Liver (tissue), 9 donors: ENCODE results near the gene SH2D4B. TPM values are rescaled to one million over a fixed set of nuclear protein-coding genes. Genes with fewer than 3 reads are reported as not detected.

ENCODE experiments used
- DNase-seq: peaks from one replicate; pipeline ENCODE4 v3.0.0-alpha.2; 2017; ENCODE audit warnings: low spot score
- H3K27ac ChIP-seq, 2 donors: one replicate each; pipeline ENCODE4 v1.7.0; 2013; ENCODE audit warnings: inconsistent platforms in 2 of 2, low read length in 2 of 2, control low read depth in 1 of 2, low read depth in 1 of 2, mild to moderate bottlenecking in 1 of 2
- H3K27me3 ChIP-seq, 4 donors: one replicate each; pipeline versions ENCODE4 v1.6.1 to v1.7.0; 2013; ENCODE audit warnings: low read length in 3 of 4, inconsistent platforms in 1 of 4, mild to moderate bottlenecking in 1 of 4, moderate library complexity in 1 of 4; ENCODE audit not compliant: control insufficient read depth in 4 of 4, insufficient read depth in 4 of 4
- H3K36me3 ChIP-seq, 4 donors: one replicate each; pipeline versions ENCODE4 v1.6.1 to v1.7.0; 2013; ENCODE audit warnings: low read length in 3 of 4, mild to moderate bottlenecking in 3 of 4, low read depth in 1 of 4, moderate library complexity in 1 of 4; ENCODE audit not compliant: control insufficient read depth in 4 of 4, insufficient read depth in 3 of 4
- H3K4me1 ChIP-seq, 4 donors: one replicate each; pipeline versions ENCODE4 v1.6.1 to v1.7.0; 2013; ENCODE audit warnings: low read length in 3 of 4, mild to moderate bottlenecking in 3 of 4, moderate library complexity in 1 of 4; ENCODE audit not compliant: control insufficient read depth in 4 of 4, insufficient read depth in 4 of 4
- H3K4me3 ChIP-seq, 3 donors: one replicate each; pipeline versions ENCODE4 v1.6.1 to v1.7.0; 2013; ENCODE audit warnings: low read length in 3 of 3, control low read depth in 1 of 3, low read depth in 1 of 3, mild to moderate bottlenecking in 1 of 3
- H3K9ac ChIP-seq, 2 donors: one replicate each; pipeline ENCODE4 v1.7.0; 2013; ENCODE audit warnings: low read length in 2 of 2, mild to moderate bottlenecking in 2 of 2, moderate library complexity in 2 of 2, control low read depth in 1 of 2, low read depth in 1 of 2
- H3K9me3 ChIP-seq, 4 donors: one replicate each; pipeline versions ENCODE4 v1.6.1 to v1.7.0; 2013; ENCODE audit warnings: low read length in 3 of 4; ENCODE audit not compliant: control insufficient read depth in 4 of 4
- ATF3 ChIP-seq: IDR thresholded peaks from 2 replicates; pipeline ENCODE4 v1.6.1; 2016; ENCODE audit warnings: antibody characterized with exemption
- CTCF ChIP-seq: fragments of 150-350 bp; IDR thresholded peaks from 2 replicates; pipeline ENCODE4 v1.5.1; 2017; ENCODE audit warnings: improper control_type of control experiment, low read depth, low read length; ENCODE audit not compliant: missing input control
- EGR1 ChIP-seq, 2 donors: IDR thresholded peaks; 2 replicates each; pipeline ENCODE4 v1.6.1; 2016 to 2018; ENCODE audit warnings: antibody characterized with exemption in 2 of 2, low read depth in 2 of 2
- FOXA1 ChIP-seq: IDR thresholded peaks from 2 replicates; pipeline ENCODE4 v1.6.1; 2016; ENCODE audit warnings: antibody characterized with exemption
- FOXA2 ChIP-seq: IDR thresholded peaks from 2 replicates; pipeline ENCODE4 v1.6.1; 2016; ENCODE audit warnings: antibody characterized with exemption
- GABPA ChIP-seq, 2 donors: IDR thresholded peaks in 1 of 2; conservative IDR thresholded peaks in 1 of 2; 2 replicates each; pipeline ENCODE4 v1.6.1; 2016; ENCODE audit warnings: antibody characterized with exemption in 2 of 2, mild to moderate bottlenecking in 1 of 2, moderate library complexity in 1 of 2
- HNF4A ChIP-seq, 2 donors: conservative IDR thresholded peaks; 2 replicates each; pipeline ENCODE4 v1.6.1; 2016; ENCODE audit warnings: antibody characterized with exemption in 2 of 2, mild to moderate bottlenecking in 2 of 2
- HNF4G ChIP-seq: IDR thresholded peaks from 2 replicates; pipeline ENCODE4 v1.6.1; 2016; ENCODE audit warnings: antibody characterized with exemption
- NR2F2 ChIP-seq: IDR thresholded peaks from 2 replicates; pipeline ENCODE4 v1.6.1; 2016; ENCODE audit warnings: antibody characterized with exemption
- RAD21 ChIP-seq, 2 donors: IDR thresholded peaks; 2 replicates each; pipeline ENCODE4 v1.6.1; 2016; ENCODE audit warnings: antibody characterized with exemption in 2 of 2, mild to moderate bottlenecking in 2 of 2
- REST ChIP-seq: IDR thresholded peaks from 2 replicates; pipeline ENCODE4 v1.6.1; 2016; ENCODE audit warnings: antibody characterized with exemption, mild to moderate bottlenecking
- RXRA ChIP-seq, 2 donors: IDR thresholded peaks; 2 replicates each; pipeline ENCODE4 v1.6.1; 2017 to 2018; ENCODE audit warnings: antibody characterized with exemption in 2 of 2, mild to moderate bottlenecking in 1 of 2
- SP1 ChIP-seq: IDR thresholded peaks from 2 replicates; pipeline ENCODE4 v1.6.1; 2018; ENCODE audit warnings: antibody characterized with exemption, mild to moderate bottlenecking
- TAF1 ChIP-seq: conservative IDR thresholded peaks from 2 replicates; pipeline ENCODE4 v1.6.1; 2016; ENCODE audit warnings: antibody characterized with exemption, mild to moderate bottlenecking
- YY1 ChIP-seq: IDR thresholded peaks from 2 replicates; pipeline ENCODE4 v1.6.1; 2016; ENCODE audit warnings: antibody characterized with exemption, mild to moderate bottlenecking
- WGBS: extraction: QIAGEN DNeasy Blood & Tissue Kit; methylation state at CpG from one replicate; pipeline ENCODE4 v1.1.7; 2013; 5-methylcytosine and 5-hydroxymethylcytosine counted together
- polyA plus RNA-seq, 2 donors: library from polyadenylated mRNA; stranded (reverse) in 1 of 2; unstranded in 1 of 2; fragments of 200-250 nt in 1 of 2; fragments of >200 nt in 1 of 2; fragmentation: Nextera tagmentation in 1 of 2; extraction: Ambion mirVana in 1 of 2; gene quantifications; one replicate each; pipeline versions ENCODE4 v1.2.1 to v1.2.3, GENCODE V29; 2013 to 2015
- total RNA-seq, 2 donors: library from RNA; depleted of rRNA; stranded (reverse); fragments of >200 nt; gene quantifications; one replicate each; pipeline ENCODE4 v1.2.3, GENCODE V29; 2014
- TF ChIP-seq, protein P1 (sequence below): IDR thresholded peaks from 2 replicates; pipeline ENCODE4 v1.6.1; 2016; ENCODE audit warnings: antibody characterized with exemption
- TF ChIP-seq, protein P2 (sequence below): IDR thresholded peaks from 2 replicates; pipeline ENCODE4 v1.6.1; 2016; ENCODE audit warnings: antibody characterized with exemption
- donor health status: healthy.
- donor health status: healthy.
- donor health status: healthy.
- donor health status: healthy.
- donor health status: healthy.

The SH2D4B gene
- total and polyA plus RNA-seq, 4 donors, result 0.19 TPM; not detected in 3

GRCh38 chr10:80658068-80658467 lies 120.4 kb downstream of the SH2D4B start:
- WGBS, result 97% methylated on average over 6 of the region's 6 CpGs
- Histone ChIP-seq H3K4me1 (peaks cover 0 to 4% (median 3%) of the 10 kb centered on the region in 4 donors), H3K36me3 (no peaks in the 10 kb centered on the region), H3K27ac (no peak overlapping the region), H3K9me3 (peaks cover 24 to 28% (median 27%) of the 10 kb centered on the region in 4 donors), H3K9ac (no peak overlapping the region), H3K27me3 (peaks cover 0 to 3% (median 0%) of the 10 kb centered on the region in 4 donors), H3K4me3 (no peak overlapping the region)
- TF ChIP-seq FOXA2 (no peak), EGR1 (IDR thresholded peaks at IDR 0.05; ENCODE audit: low read depth in 2 of 2) (no peak), RAD21 (IDR thresholded peaks at IDR 0.05) (no peak), GABPA (IDR thresholded peaks at IDR 0.05 in 1 of 2, conservative IDR thresholded peaks at IDR 0.05 in 1 of 2) (no peak), YY1 (no peak), TAF1 (no peak), CTCF (no peak), SP1 (no peak), ATF3 (no peak), FOXA1 (no peak), NR2F2 (no peak), HNF4G (no peak)
- TF ChIP-seq, protein P1, sequence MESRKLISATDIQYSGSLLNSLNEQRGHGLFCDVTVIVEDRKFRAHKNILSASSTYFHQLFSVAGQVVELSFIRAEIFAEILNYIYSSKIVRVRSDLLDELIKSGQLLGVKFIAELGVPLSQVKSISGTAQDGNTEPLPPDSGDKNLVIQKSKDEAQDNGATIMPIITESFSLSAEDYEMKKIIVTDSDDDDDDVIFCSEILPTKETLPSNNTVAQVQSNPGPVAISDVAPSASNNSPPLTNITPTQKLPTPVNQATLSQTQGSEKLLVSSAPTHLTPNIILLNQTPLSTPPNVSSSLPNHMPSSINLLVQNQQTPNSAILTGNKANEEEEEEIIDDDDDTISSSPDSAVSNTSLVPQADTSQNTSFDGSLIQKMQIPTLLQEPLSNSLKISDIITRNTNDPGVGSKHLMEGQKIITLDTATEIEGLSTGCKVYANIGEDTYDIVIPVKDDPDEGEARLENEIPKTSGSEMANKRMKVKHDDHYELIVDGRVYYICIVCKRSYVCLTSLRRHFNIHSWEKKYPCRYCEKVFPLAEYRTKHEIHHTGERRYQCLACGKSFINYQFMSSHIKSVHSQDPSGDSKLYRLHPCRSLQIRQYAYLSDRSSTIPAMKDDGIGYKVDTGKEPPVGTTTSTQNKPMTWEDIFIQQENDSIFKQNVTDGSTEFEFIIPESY, result no peak
- TF ChIP-seq, protein P2, sequence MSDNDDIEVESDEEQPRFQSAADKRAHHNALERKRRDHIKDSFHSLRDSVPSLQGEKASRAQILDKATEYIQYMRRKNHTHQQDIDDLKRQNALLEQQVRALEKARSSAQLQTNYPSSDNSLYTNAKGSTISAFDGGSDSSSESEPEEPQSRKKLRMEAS, result no peak
- DNase-seq, result no peak

DNA sequence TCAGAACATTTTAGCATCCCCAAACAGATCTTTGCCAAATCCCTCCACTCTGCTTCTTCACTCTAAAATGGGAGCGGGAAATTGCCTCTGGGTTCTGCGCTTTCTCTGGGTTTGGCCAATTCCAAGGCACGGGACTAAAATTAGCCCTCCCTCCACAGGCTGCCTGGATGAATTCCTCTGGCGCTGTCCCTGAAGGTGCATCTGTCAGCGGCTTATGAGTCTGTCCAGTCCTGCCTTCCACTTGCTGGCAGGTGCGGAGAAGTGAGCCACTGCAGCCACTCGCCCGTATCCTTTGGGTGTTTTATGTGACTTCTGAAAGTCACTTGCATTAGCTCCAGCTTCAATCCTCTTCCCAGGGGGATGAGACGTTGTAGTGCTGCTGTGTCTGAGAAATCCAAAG lies 121.6 kb downstream of the SH2D4B start:
- Histone ChIP-seq H3K9me3 (peaks cover 17 to 23% (median 21%) of the 10 kb centered on the region in 4 donors), H3K27ac (no peak overlapping the region), H3K27me3 (peaks cover 0 to 3% (median 0%) of the 10 kb centered on the region in 4 donors), H3K4me3 (no peak overlapping the region), H3K9ac (no peak overlapping the region), H3K36me3 (no peaks in the 10 kb centered on the region), H3K4me1 (peaks cover 0 to 6% (median 4%) of the 10 kb centered on the region in 4 donors)
- 84% methylated on average over 9 of the region's 9 CpGs for WGBS
- DNase-seq, result no peak
- TF ChIP-seq REST (no peak), HNF4G (no peak), FOXA1 (no peak), ATF3 (no peak), CTCF (no peak), RAD21 (IDR thresholded peaks at IDR 0.05) (no peak), GABPA (IDR thresholded peaks at IDR 0.05 in 1 of 2, conservative IDR thresholded peaks at IDR 0.05 in 1 of 2) (no peak), TAF1 (no peak), SP1 (no peak), RXRA (IDR thresholded peaks at IDR 0.05) (no peak), EGR1 (IDR thresholded peaks at IDR 0.05; ENCODE audit: low read depth in 2 of 2) (no peak), YY1 (no peak), NR2F2 (no peak), HNF4A (conservative IDR thresholded peaks at IDR 0.05) (no peak), FOXA2 (no peak)
- TF ChIP-seq, protein P1, result no peak
- TF ChIP-seq, protein P2, result no peak
